ENCODE measurements around the gene ACRBP.

ACRBP gene

GRCh38 chr12:6614513-6615172, 32.6 kb downstream of the ACRBP start:
- H3K9me3 ChIP-seq, result no peaks in the 10 kb centered on the region
- H3K36me3 ChIP-seq, result no peaks in the 10 kb centered on the region
- no peak for TF ChIP-seq CTCF (IDR thresholded peaks at IDR 0.05)
- no peaks in the 10 kb centered on the region for H3K27me3 ChIP-seq
- no peak overlapping the region for H3K4me3 ChIP-seq (ENCODE audit: low read depth in 1 of 2, low read length in 1 of 2)
- H3K27ac ChIP-seq, result peak overlapping the region; percentile 46
- peaks cover 20 to 22% of the 10 kb centered on the region in 2 experiments for H3K4me1 ChIP-seq (ENCODE audit: control insufficient read depth in 1 of 2, insufficient read depth in 1 of 2, low read depth in 1 of 2, low read length in 1 of 2)

- no peak overlapping the region for H3K4me3 ChIP-seq (ENCODE audit: low read depth in 1 of 2, low read length in 1 of 2)
- H3K27ac ChIP-seq, result peak overlapping the region; percentile 46
- H3K27me3 ChIP-seq, result no peaks in the 10 kb centered on the region
- no peaks in the 10 kb centered on the region for H3K9me3 ChIP-seq
- H3K4me1 ChIP-seq (ENCODE audit: control insufficient read depth in 1 of 2, insufficient read depth in 1 of 2, low read depth in 1 of 2, low read length in 1 of 2), result peaks cover 20 to 22% of the 10 kb centered on the region in 2 experiments
- H3K36me3 ChIP-seq, result no peaks in the 10 kb centered on the region
- TF ChIP-seq CTCF (IDR thresholded peaks at IDR 0.05), result no peak
Observed at GRCh38 chr12:6613776-6614512, 33.3 kb downstream of the ACRBP start.

- Histone ChIP-seq H3K4me1 (ENCODE audit: control insufficient read depth in 1 of 2, insufficient read depth in 1 of 2, low read depth in 1 of 2, low read length in 1 of 2) (peaks cover 20 to 22% of the 10 kb centered on the region in 2 experiments), H3K27ac (peak overlapping the region; percentile 10), H3K36me3 (no peaks in the 10 kb centered on the region), H3K4me3 (ENCODE audit: low read depth in 1 of 2, low read length in 1 of 2) (peak overlapping the region in 1 of 2 experiments; percentile 9), H3K27me3 (no peaks in the 10 kb centered on the region), H3K9me3 (no peaks in the 10 kb centered on the region)
- no peak for TF ChIP-seq CTCF (IDR thresholded peaks at IDR 0.05)
Observed at GRCh38 chr12:6613015-6613775, 34.0 kb downstream of the ACRBP start.

DNA sequence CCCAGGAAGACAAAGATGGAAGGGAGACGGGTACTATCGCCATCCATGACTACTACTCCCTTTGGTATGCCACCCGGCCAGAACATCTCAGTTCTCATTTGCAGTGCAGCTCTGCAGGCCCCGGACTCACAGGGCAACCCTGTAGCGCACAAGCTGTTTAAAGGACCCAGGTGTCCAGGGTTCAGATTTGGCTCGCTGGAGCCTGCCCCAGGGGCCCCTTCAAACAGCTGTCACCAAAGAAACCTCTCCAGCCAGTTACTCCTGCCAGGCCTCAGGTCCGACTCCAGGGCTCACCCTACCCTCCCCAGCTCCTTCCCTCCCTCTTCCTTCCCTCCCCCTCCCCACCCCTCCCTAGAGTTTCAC, 34.6 kb downstream of the ACRBP start:
- Histone ChIP-seq H3K27me3 (no peaks in the 10 kb centered on the region), H3K36me3 (no peaks in the 10 kb centered on the region), H3K4me1 (ENCODE audit: control insufficient read depth in 1 of 2, insufficient read depth in 1 of 2, low read depth in 1 of 2, low read length in 1 of 2) (peaks cover 22 to 24% of the 10 kb centered on the region in 2 experiments), H3K27ac (no peak overlapping the region), H3K4me3 (ENCODE audit: low read depth in 1 of 2, low read length in 1 of 2) (peak overlapping the region in 1 of 2 experiments; percentile 9), H3K9me3 (no peaks in the 10 kb centered on the region)
- no peak for TF ChIP-seq CTCF (IDR thresholded peaks at IDR 0.05)

DNA sequence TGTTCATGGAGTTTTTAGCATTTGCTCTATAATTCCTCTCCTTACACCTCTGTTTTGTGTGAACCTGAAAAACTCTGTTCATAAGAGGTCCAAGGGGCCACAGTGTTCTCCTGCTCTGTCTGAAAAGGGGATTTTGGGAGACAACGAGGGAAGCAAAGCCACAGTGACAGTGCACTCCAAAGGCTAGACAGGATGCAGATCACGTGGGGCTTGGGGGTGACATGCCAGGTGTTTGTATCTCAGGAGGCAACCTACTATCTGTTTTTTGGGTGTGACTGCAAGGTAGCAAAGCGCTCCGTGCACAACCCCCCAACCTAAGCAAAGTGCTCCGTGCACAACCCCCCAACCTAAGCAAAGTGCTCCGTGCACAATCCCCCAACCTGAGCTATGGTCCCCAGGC, 35.0 kb downstream of the ACRBP start:
- Histone ChIP-seq H3K4me1 (ENCODE audit: control insufficient read depth in 1 of 2, insufficient read depth in 1 of 2, low read depth in 1 of 2, low read length in 1 of 2) (peaks cover 22 to 26% of the 10 kb centered on the region in 2 experiments), H3K36me3 (no peaks in the 10 kb centered on the region), H3K27ac (no peak overlapping the region), H3K4me3 (ENCODE audit: low read depth in 1 of 2, low read length in 1 of 2) (no peak overlapping the region), H3K27me3 (no peaks in the 10 kb centered on the region), H3K9me3 (no peaks in the 10 kb centered on the region)
- no peak for TF ChIP-seq CTCF (IDR thresholded peaks at IDR 0.05)
